Stimulated activated naive CD8-positive, alpha-beta T cell treated with anti-CD3 and anti-CD28 coated beads, Interleukin-15, amount 100 ng/mL, for 72 hours (primary cell): ENCODE measurements around the gene ZNF385C.
A peak's percentile ranks its signal among the peaks of the same experiment; 100 is the strongest.

Source experiments
- ATAC-seq: fragments of 150-1000 bp; cut with Tn5 transposase; 2 replicates; pipeline ENCODE4 v1.10.0; 2021; ENCODE audit warnings: mild to moderate bottlenecking, moderate library complexity
- DNase-seq, 2 donors: peaks; one replicate each; pipeline ENCODE4 v3.0.0; 2021 to 2022
- H3K27ac Mint-ChIP-seq, 2 donors: one replicate each; pipeline ENCODE4 v1.8.0; 2022; ENCODE audit warnings: mild to moderate bottlenecking in 2 of 2, mixed read lengths in 2 of 2, moderate library complexity in 2 of 2
- H3K27me3 Mint-ChIP-seq: one replicate; pipeline ENCODE4 v1.8.0; 2022; ENCODE audit warnings: mixed read lengths
- H3K4me1 Mint-ChIP-seq: one replicate; pipeline ENCODE4 v1.8.0; 2022; ENCODE audit warnings: mild to moderate bottlenecking, mixed read lengths
- H3K4me3 Mint-ChIP-seq, 2 donors: one replicate each; pipeline ENCODE4 v1.8.0; 2022; ENCODE audit warnings: mild to moderate bottlenecking in 2 of 2, mixed read lengths in 2 of 2, moderate library complexity in 1 of 2
- H3K9me3 Mint-ChIP-seq, 2 donors: one replicate each; pipeline ENCODE4 v1.8.0; 2022; ENCODE audit warnings: mixed read lengths in 2 of 2

Gene ZNF385C

GRCh38 chr17:42130310-42130936, 32.1 kb upstream of the ZNF385C start:
- H3K9me3 Mint-ChIP-seq, result no peaks in the 10 kb centered on the region
- H3K27ac Mint-ChIP-seq, result peak overlapping the region in 1 of 2 donors; percentile 91
- no peak for ATAC-seq
- no peaks in the 10 kb centered on the region for H3K27me3 Mint-ChIP-seq
- no peak for DNase-seq
- H3K4me1 Mint-ChIP-seq, result peaks cover 46% of the 10 kb centered on the region
- no peak overlapping the region for H3K4me3 Mint-ChIP-seq

- Mint-ChIP-seq H3K9me3 (no peaks in the 10 kb centered on the region), H3K4me3 (no peak overlapping the region), H3K27me3 (no peaks in the 10 kb centered on the region), H3K27ac (peak overlapping the region; percentile 70 to 84), H3K4me1 (peaks cover 44% of the 10 kb centered on the region)
- no peak for ATAC-seq
- no peak for DNase-seq
Observed at GRCh38 chr17:42129109-42129837, 31.0 kb upstream of the ZNF385C start.

- ATAC-seq, result no peak
Observed at GRCh38 chr17:42127414-42127813, 29.1 kb upstream of the ZNF385C start.

GRCh38 chr17:42126836-42127235, 28.6 kb upstream of the ZNF385C start:
- DNase-seq, result no peak
- no peak for ATAC-seq
- H3K27ac Mint-ChIP-seq, result peak overlapping the region; percentile 16 to 74

More at GRCh38 chr17:42127414-42127813, 29.1 kb upstream of the ZNF385C start:
- no peak for DNase-seq
- Mint-ChIP-seq H3K4me1 (peaks cover 27% of the 10 kb centered on the region), H3K27me3 (no peaks in the 10 kb centered on the region), H3K9me3 (no peaks in the 10 kb centered on the region), H3K27ac (peak overlapping the region in 1 of 2 donors; percentile 34), H3K4me3 (no peak overlapping the region)

GRCh38 chr17:42125565-42125964, 27.3 kb upstream of the ZNF385C start:
- Mint-ChIP-seq H3K27ac (no peak overlapping the region), H3K4me1 (peaks cover 24% of the 10 kb centered on the region), H3K27me3 (no peaks in the 10 kb centered on the region), H3K9me3 (no peaks in the 10 kb centered on the region), H3K4me3 (no peak overlapping the region)
- no peak for ATAC-seq
- DNase-seq, result no peak

More at GRCh38 chr17:42126836-42127235, 28.6 kb upstream of the ZNF385C start:
- Mint-ChIP-seq H3K27me3 (no peaks in the 10 kb centered on the region), H3K4me1 (peaks cover 21% of the 10 kb centered on the region), H3K9me3 (no peaks in the 10 kb centered on the region), H3K4me3 (no peak overlapping the region)

GRCh38 chr17:42124256-42124655, 26.0 kb upstream of the ZNF385C start:
- H3K9me3 Mint-ChIP-seq, result no peaks in the 10 kb centered on the region
- no peak overlapping the region for H3K4me3 Mint-ChIP-seq
- no peaks in the 10 kb centered on the region for H3K27me3 Mint-ChIP-seq
- no peak overlapping the region for H3K27ac Mint-ChIP-seq
- DNase-seq, result no peak
- peaks cover 32% of the 10 kb centered on the region for H3K4me1 Mint-ChIP-seq
- no peak for ATAC-seq

GRCh38 chr17:42122371-42123303, 24.4 kb upstream of the ZNF385C start, which contains the start of gene HSPB9:
TSS of gene HSPB9 (plus strand) at chr17:42122804. CDS start at chr17:42122851, 47 bp downstream.
- peak within 1 kb of the TSS; percentile 78 to 81 for H3K4me3 Mint-ChIP-seq
- ATAC-seq (no peak), DNase-seq (no peak)
- H3K27me3 Mint-ChIP-seq, result no peaks in the 10 kb centered on the region
- peak within 1 kb of the TSS; percentile 61 to 85 for H3K27ac Mint-ChIP-seq
- H3K9me3 Mint-ChIP-seq, result no peaks in the 10 kb centered on the region
- H3K4me1 Mint-ChIP-seq, result peaks cover 36% of the 10 kb centered on the region

- Mint-ChIP-seq H3K27ac (peak within 1 kb of the TSS; percentile 61 to 85), H3K4me1 (peaks cover 50% of the 10 kb centered on the region), H3K4me3 (peak within 1 kb of the TSS; percentile 78 to 81), H3K27me3 (no peaks in the 10 kb centered on the region), H3K9me3 (no peaks in the 10 kb centered on the region)
- peak; percentile 62 to 74 for DNase-seq
- ATAC-seq, result peak; percentile 89
Observed at GRCh38 chr17:42120770-42121769, 22.8 kb upstream of the ZNF385C start, which contains the start of gene KAT2A. TSS of gene KAT2A (minus strand) at chr17:42121367. CDS start at chr17:42121304, 63 bp downstream.

- no peaks in the 10 kb centered on the region for H3K27me3 Mint-ChIP-seq
- no peak overlapping the region for H3K27ac Mint-ChIP-seq
Observed at GRCh38 chr17:42120161-42120769, 22.0 kb upstream of the ZNF385C start.

GRCh38 chr17:42119301-42119700, 21.0 kb upstream of the ZNF385C start:
- Mint-ChIP-seq H3K4me1 (peaks cover 60% of the 10 kb centered on the region), H3K9me3 (no peaks in the 10 kb centered on the region), H3K27ac (no peak overlapping the region), H3K4me3 (no peak overlapping the region), H3K27me3 (no peaks in the 10 kb centered on the region)
- no peak for ATAC-seq
- DNase-seq, result no peak

More at GRCh38 chr17:42120161-42120769, 22.0 kb upstream of the ZNF385C start:
- ATAC-seq, result no peak
- DNase-seq, result no peak
- Mint-ChIP-seq H3K4me3 (peak overlapping the region; percentile 60 to 64), H3K9me3 (no peaks in the 10 kb centered on the region), H3K4me1 (peaks cover 57% of the 10 kb centered on the region)

- ATAC-seq (peak; percentile 39), DNase-seq (peak; percentile 44 to 60)
- Mint-ChIP-seq H3K27ac (peak overlapping the region in 1 of 2 donors; percentile 44), H3K9me3 (no peaks in the 10 kb centered on the region), H3K4me1 (peaks cover 68% of the 10 kb centered on the region), H3K27me3 (no peaks in the 10 kb centered on the region), H3K4me3 (no peak overlapping the region)
Observed at GRCh38 chr17:42118545-42118944, 20.3 kb upstream of the ZNF385C start.

GRCh38 chr17:42118126-42118510, 19.8 kb upstream of the ZNF385C start:
- no peak overlapping the region for H3K4me3 Mint-ChIP-seq
- DNase-seq (no peak), ATAC-seq (no peak)
- H3K4me1 Mint-ChIP-seq, result peaks cover 72% of the 10 kb centered on the region
- H3K27me3 Mint-ChIP-seq, result no peaks in the 10 kb centered on the region
- H3K27ac Mint-ChIP-seq, result peak overlapping the region in 1 of 2 donors; percentile 44
- no peaks in the 10 kb centered on the region for H3K9me3 Mint-ChIP-seq

GRCh38 chr17:42117397-42118125, 19.3 kb upstream of the ZNF385C start:
- Mint-ChIP-seq H3K9me3 (no peaks in the 10 kb centered on the region), H3K27ac (peak overlapping the region in 1 of 2 donors; percentile 87), H3K27me3 (no peaks in the 10 kb centered on the region), H3K4me3 (no peak overlapping the region), H3K4me1 (peaks cover 78% of the 10 kb centered on the region)
- ATAC-seq (no peak), DNase-seq (no peak)
